ENCODE measurements around the gene HPN.
"Not testable (repeated sequence)": the region's sequence is repeated elsewhere in the genome, so short reads cannot be mapped to it uniquely, and the experiment has no call there.

HPN gene

GRCh38 chr19:35009424-35010415, 31.8 kb upstream of the HPN start:
- DNase-seq, result no peak

GRCh38 chr19:35011091-35011689, 30.3 kb upstream of the HPN start:
- DNase-seq, result no peak

- DNase-seq, result no peak
These were observed 29.5 kb upstream of the HPN start for GRCh38 chr19:35011737-35012682.

GRCh38 chr19:35013041-35013819, 28.3 kb upstream of the HPN start:
- peak; percentile 53 for DNase-seq

- peak; percentile 94 for DNase-seq
These were observed 27.4 kb upstream of the HPN start for GRCh38 chr19:35013820-35014754.

GRCh38 chr19:35014774-35015173, 26.7 kb upstream of the HPN start:
- not testable (repeated sequence) for DNase-seq

- DNase-seq, result no peak
These were observed 26.1 kb upstream of the HPN start for GRCh38 chr19:35015270-35015953.

GRCh38 chr19:35015954-35016351, 25.6 kb upstream of the HPN start:
- no peak for DNase-seq

GRCh38 chr19:35017507-35017906, 24.0 kb upstream of the HPN start:
- DNase-seq, result peak; percentile 58

GRCh38 chr19:35018379-35018778, 23.1 kb upstream of the HPN start:
- no peak for DNase-seq

GRCh38 chr19:35019144-35019543, 22.4 kb upstream of the HPN start:
- no peak for DNase-seq

- no peak for DNase-seq
These were observed 20.5 kb upstream of the HPN start for GRCh38 chr19:35021016-35021415.

- DNase-seq, result no peak
These were observed 19.9 kb upstream of the HPN start for GRCh38 chr19:35021596-35021995.

- DNase-seq, result no peak
These were observed 19.1 kb upstream of the HPN start for GRCh38 chr19:35022460-35022859.

- no peak for DNase-seq
These were observed 18.1 kb upstream of the HPN start for GRCh38 chr19:35023428-35023827.

GRCh38 chr19:35024095-35024494, 17.4 kb upstream of the HPN start:
- DNase-seq, result no peak

GRCh38 chr19:35025969-35026368, 15.6 kb upstream of the HPN start:
- DNase-seq, result no peak

- DNase-seq, result no peak
These were observed 15.1 kb upstream of the HPN start for GRCh38 chr19:35026418-35026817.

GRCh38 chr19:35027009-35027408, 14.5 kb upstream of the HPN start:
- DNase-seq, result no peak

GRCh38 chr19:35027851-35028599, 13.5 kb upstream of the HPN start:
- DNase-seq, result no peak

All from MV-4-11 (cell line).